Measurements from ENCODE around the gene UGCG.

Gene UGCG

DNA sequence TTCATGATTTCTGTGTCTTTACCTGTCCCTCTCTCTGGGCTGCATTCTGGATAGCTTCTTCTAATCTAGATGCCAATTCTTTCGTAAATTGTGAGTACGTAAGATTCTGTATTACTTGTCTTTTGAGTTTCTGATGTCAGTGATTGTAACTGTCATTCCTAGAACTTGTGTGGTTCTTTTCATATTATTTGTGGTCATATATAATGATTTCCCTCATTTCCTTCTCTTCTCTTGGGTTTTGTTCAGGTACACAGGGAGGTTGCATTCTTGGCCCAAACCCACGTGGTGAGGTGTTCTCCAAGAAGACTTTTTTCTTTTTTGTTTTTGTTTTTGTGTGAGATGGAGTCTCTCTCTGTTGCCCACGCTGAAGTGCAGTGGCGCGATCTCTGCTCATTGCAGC is 13.8 kb downstream of the UGCG start:
- DNase-seq (ENCODE audit: low read depth) = no peak
- no peak overlapping the region for H3K4me3 ChIP-seq (ENCODE audit: low read depth, low read length)
- no peak for TF ChIP-seq POLR2A (IDR thresholded peaks at IDR 0.05; ENCODE audit: extremely low read depth, insufficient read length)
- no peak for TF ChIP-seq MYC (IDR thresholded peaks at IDR 0.05; ENCODE audit: low read depth, low read length)
- no peak for TF ChIP-seq CTCF (IDR thresholded peaks at IDR 0.05; ENCODE audit: low read depth, low read length)
- TF ChIP-seq, protein P1, sequence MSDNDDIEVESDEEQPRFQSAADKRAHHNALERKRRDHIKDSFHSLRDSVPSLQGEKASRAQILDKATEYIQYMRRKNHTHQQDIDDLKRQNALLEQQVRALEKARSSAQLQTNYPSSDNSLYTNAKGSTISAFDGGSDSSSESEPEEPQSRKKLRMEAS (IDR thresholded peaks at IDR 0.05; ENCODE audit: low read depth, low read length) = no peak

GRCh38 chr9:111913159-111913558 is 16.5 kb downstream of the UGCG start:
- no peak for DNase-seq (ENCODE audit: low read depth)
- TF ChIP-seq MYC (IDR thresholded peaks at IDR 0.05; ENCODE audit: low read depth, low read length) (no peak), CTCF (IDR thresholded peaks at IDR 0.05; ENCODE audit: low read depth, low read length) (no peak), POLR2A (IDR thresholded peaks at IDR 0.05; ENCODE audit: extremely low read depth, insufficient read length) (no peak)
- TF ChIP-seq, protein P1 (IDR thresholded peaks at IDR 0.05; ENCODE audit: low read depth, low read length) = no peak
- H3K4me3 ChIP-seq (ENCODE audit: low read depth, low read length) = no peak overlapping the region

- TF ChIP-seq CTCF (IDR thresholded peaks at IDR 0.05; ENCODE audit: low read depth, low read length) (no peak), POLR2A (IDR thresholded peaks at IDR 0.05; ENCODE audit: extremely low read depth, insufficient read length) (no peak), MYC (IDR thresholded peaks at IDR 0.05; ENCODE audit: low read depth, low read length) (no peak)
- TF ChIP-seq, protein P1 (IDR thresholded peaks at IDR 0.05; ENCODE audit: low read depth, low read length) = no peak
- no peak overlapping the region for H3K4me3 ChIP-seq (ENCODE audit: low read depth, low read length)
- DNase-seq (ENCODE audit: low read depth) = no peak
These were observed 18.3 kb downstream of the UGCG start for GRCh38 chr9:111914749-111915424.

GRCh38 chr9:111915425-111915758 is 18.8 kb downstream of the UGCG start:
- no peak overlapping the region for H3K4me3 ChIP-seq (ENCODE audit: low read depth, low read length)
- no peak for DNase-seq (ENCODE audit: low read depth)
- no peak for TF ChIP-seq POLR2A (IDR thresholded peaks at IDR 0.05; ENCODE audit: extremely low read depth, insufficient read length)
- TF ChIP-seq CTCF (IDR thresholded peaks at IDR 0.05; ENCODE audit: low read depth, low read length) = no peak
- TF ChIP-seq, protein P1 (IDR thresholded peaks at IDR 0.05; ENCODE audit: low read depth, low read length) = no peak
- TF ChIP-seq MYC (IDR thresholded peaks at IDR 0.05; ENCODE audit: low read depth, low read length) = no peak

DNA sequence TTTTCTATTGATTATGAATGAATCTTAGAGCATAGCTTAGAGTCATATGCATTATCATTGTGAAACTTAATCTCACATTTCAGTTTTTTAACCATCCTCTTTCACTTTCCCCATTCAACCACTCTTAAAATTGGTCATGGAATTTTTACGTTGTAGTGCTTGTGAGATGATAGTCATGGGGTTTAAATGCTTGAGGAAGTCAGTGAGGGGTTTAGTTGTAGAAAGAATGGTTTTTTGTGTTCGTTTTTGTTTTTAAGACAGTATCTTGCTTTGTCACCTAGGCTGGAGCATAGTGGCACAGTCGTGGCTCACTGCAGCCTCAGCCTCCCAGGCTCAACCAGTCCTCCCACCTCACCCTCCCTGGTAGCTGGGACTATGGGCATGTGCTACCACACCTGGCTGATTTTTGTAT is 19.6 kb downstream of the UGCG start:
- DNase-seq (ENCODE audit: low read depth) = no peak
- no peak for TF ChIP-seq CTCF (IDR thresholded peaks at IDR 0.05; ENCODE audit: low read depth, low read length)
- no peak for TF ChIP-seq MYC (IDR thresholded peaks at IDR 0.05; ENCODE audit: low read depth, low read length)
- no peak for TF ChIP-seq POLR2A (IDR thresholded peaks at IDR 0.05; ENCODE audit: extremely low read depth, insufficient read length)
- TF ChIP-seq, protein P1 (IDR thresholded peaks at IDR 0.05; ENCODE audit: low read depth, low read length) = no peak
- no peak overlapping the region for H3K4me3 ChIP-seq (ENCODE audit: low read depth, low read length)

Data from NB4 (cell line).